ENCODE results near the gene AGPAT3. TPM values are rescaled to one million over a fixed set of nuclear protein-coding genes. Genes with fewer than 3 reads are reported as not detected.

The AGPAT3 gene
- polyA plus RNA-seq, 1 experiment: 36.1 TPM

GRCh38 chr21:44018127-44018526 lies 153.1 kb downstream of the AGPAT3 start:
- ChIA-PET CTCF (no interaction called here), POLR2A (no interaction called here)
- Histone ChIP-seq H3K27ac (ENCODE audit: low read depth, low read length) (no peak overlapping the region), H3K4me3 (ENCODE audit: low read depth, low read length) (no peak overlapping the region), H3K9me3 (ENCODE audit: control insufficient read depth, insufficient read depth, low read length) (no peaks in the 10 kb centered on the region), H3K27me3 (ENCODE audit: control insufficient read depth, insufficient read depth, low read length) (no peaks in the 10 kb centered on the region)
- no peak for DNase-seq (ENCODE audit: low read depth, low spot score)
- no peak for TF ChIP-seq CTCF (IDR thresholded peaks at IDR 0.05; ENCODE audit: low read depth, low read length)

GRCh38 chr21:44018813-44019567 lies 154.0 kb downstream of the AGPAT3 start:
- Histone ChIP-seq H3K27ac (ENCODE audit: low read depth, low read length) (no peak overlapping the region), H3K27me3 (ENCODE audit: control insufficient read depth, insufficient read depth, low read length) (no peaks in the 10 kb centered on the region), H3K9me3 (ENCODE audit: control insufficient read depth, insufficient read depth, low read length) (no peaks in the 10 kb centered on the region), H3K4me3 (ENCODE audit: low read depth, low read length) (no peak overlapping the region)
- ChIA-PET POLR2A (no interaction called here), CTCF (no interaction called here)
- no peak for DNase-seq (ENCODE audit: low read depth, low spot score)
- TF ChIP-seq CTCF (IDR thresholded peaks at IDR 0.05; ENCODE audit: low read depth, low read length): no peak

- ChIA-PET POLR2A (no interaction called here), CTCF (no interaction called here)
- no peaks in the 10 kb centered on the region for H3K27me3 ChIP-seq (ENCODE audit: control insufficient read depth, insufficient read depth, low read length)
Observed at GRCh38 chr21:44019568-44019958, 154.5 kb downstream of the AGPAT3 start.

GRCh38 chr21:44020551-44020950 lies 155.5 kb downstream of the AGPAT3 start:
- no peak overlapping the region for H3K4me3 ChIP-seq (ENCODE audit: low read depth, low read length)
- ChIA-PET CTCF (no interaction called here), POLR2A (no interaction called here)
- H3K9me3 ChIP-seq (ENCODE audit: control insufficient read depth, insufficient read depth, low read length): no peaks in the 10 kb centered on the region
- no peak for TF ChIP-seq CTCF (IDR thresholded peaks at IDR 0.05; ENCODE audit: low read depth, low read length)
- H3K27me3 ChIP-seq (ENCODE audit: control insufficient read depth, insufficient read depth, low read length): no peaks in the 10 kb centered on the region
- DNase-seq (ENCODE audit: low read depth, low spot score): no peak
- H3K27ac ChIP-seq (ENCODE audit: low read depth, low read length): no peak overlapping the region

More at GRCh38 chr21:44019568-44019958, 154.5 kb downstream of the AGPAT3 start:
- no peak overlapping the region for H3K27ac ChIP-seq (ENCODE audit: low read depth, low read length)
- H3K9me3 ChIP-seq (ENCODE audit: control insufficient read depth, insufficient read depth, low read length): no peaks in the 10 kb centered on the region
- no peak overlapping the region for H3K4me3 ChIP-seq (ENCODE audit: low read depth, low read length)
- no peak for DNase-seq (ENCODE audit: low read depth, low spot score)
- TF ChIP-seq CTCF (IDR thresholded peaks at IDR 0.05; ENCODE audit: low read depth, low read length): no peak

GRCh38 chr21:44021064-44021463 lies 156.0 kb downstream of the AGPAT3 start:
- Histone ChIP-seq H3K9me3 (ENCODE audit: control insufficient read depth, insufficient read depth, low read length) (no peaks in the 10 kb centered on the region), H3K27ac (ENCODE audit: low read depth, low read length) (no peak overlapping the region), H3K4me3 (ENCODE audit: low read depth, low read length) (no peak overlapping the region), H3K27me3 (ENCODE audit: control insufficient read depth, insufficient read depth, low read length) (no peaks in the 10 kb centered on the region)
- CTCF ChIA-PET: interaction anchor here (0.6 kb wide), 1 partner anchor 91 kb away, joined by 8 read pairs; no protein-coding TSS in a partner anchor
- POLR2A ChIA-PET: no interaction called here
- TF ChIP-seq CTCF (IDR thresholded peaks at IDR 0.05; ENCODE audit: low read depth, low read length): no peak
- no peak for DNase-seq (ENCODE audit: low read depth, low spot score)

Measured in AG04450 (cell line).